CD14-positive monocyte (primary cell): ENCODE results near the gene ZFP1. TPM values are rescaled to one million over a fixed set of nuclear protein-coding genes. Genes with fewer than 3 reads are reported as not detected.

ENCODE experiments used
- DNase-seq, 3 donors: peaks; one replicate each; pipeline ENCODE4 v3.0.0-alpha.2; 2011 to 2022
- H2AFZ ChIP-seq: 2 replicates; pipeline ENCODE4 v1.6.0; 2012; ENCODE audit warnings: mild to moderate bottlenecking, low read depth, low read length, inconsistent platforms; ENCODE audit not compliant: insufficient read depth, poor library complexity, severe bottlenecking
- H3K27ac ChIP-seq, 2 donors: 1 replicate in 1 of 2; 2 replicates in 1 of 2; pipeline ENCODE4 v1.5.1; 2012 to 2013; ENCODE audit warnings: low read length in 2 of 2, control low read depth in 1 of 2, inconsistent platforms in 1 of 2, low read depth in 1 of 2, mild to moderate bottlenecking in 1 of 2
- H3K27me3 ChIP-seq, 2 donors: one replicate each; pipeline versions ENCODE4 v1.6.0 to v1.6.1; 2011 to 2013; ENCODE audit warnings: low read length in 2 of 2; ENCODE audit not compliant: control insufficient read depth in 2 of 2, insufficient read depth in 2 of 2
- H3K36me3 ChIP-seq, 2 donors: replicated peaks in 1 of 2; 1 replicate in 1 of 2; 2 replicates in 1 of 2; pipeline versions ENCODE4 v1.5.1 to v1.6.1; 2012 to 2013; ENCODE audit warnings: low read length in 2 of 2, control low read depth in 1 of 2, inconsistent platforms in 1 of 2, mild to moderate bottlenecking in 1 of 2; ENCODE audit not compliant: insufficient read depth in 2 of 2, control insufficient read depth in 1 of 2
- H3K4me1 ChIP-seq, 2 donors: 1 replicate in 1 of 2; 2 replicates in 1 of 2; pipeline versions ENCODE4 v1.5.1 to v1.6.1; 2012 to 2013; ENCODE audit warnings: low read length in 2 of 2, control low read depth in 1 of 2, inconsistent platforms in 1 of 2, mild to moderate bottlenecking in 1 of 2, moderate library complexity in 1 of 2; ENCODE audit not compliant: insufficient read depth in 2 of 2, control insufficient read depth in 1 of 2
- H3K4me2 ChIP-seq: replicated peaks from 2 replicates; pipeline ENCODE3; 2012; ENCODE audit warnings: low read length, moderate library complexity, mild to moderate bottlenecking; ENCODE audit not compliant: poor library complexity, severe bottlenecking; ENCODE audit errors: extremely low read depth
- H3K4me3 ChIP-seq, 3 experiments: fragments of 200-600 bp in 1 of 3; sonication (generic) in 1 of 3; replicated peaks in 1 of 3; 1 replicate in 2 of 3; 2 replicates in 1 of 3; pipeline ENCODE4 v1.5.1; 2011 to 2013; ENCODE audit warnings: low read length in 3 of 3, mild to moderate bottlenecking in 3 of 3, control low read depth in 2 of 3, low read depth in 2 of 3, inconsistent platforms in 1 of 3, moderate library complexity in 1 of 3
- H3K79me2 ChIP-seq: 2 replicates; pipeline ENCODE4 v1.6.0; 2012; ENCODE audit warnings: mild to moderate bottlenecking, control low read depth, inconsistent platforms, low read length, moderate library complexity; ENCODE audit not compliant: insufficient read depth
- H3K9ac ChIP-seq: 2 replicates; pipeline ENCODE4 v1.6.0; 2017; ENCODE audit warnings: low read length, mild to moderate bottlenecking; ENCODE audit not compliant: insufficient read depth, poor library complexity, severe bottlenecking
- H3K9me3 ChIP-seq, 2 donors: replicated peaks in 1 of 2; 1 replicate in 1 of 2; 2 replicates in 1 of 2; pipeline versions ENCODE4 v1.5.1 to v1.6.1; 2012 to 2013; ENCODE audit warnings: low read length in 2 of 2, control low read depth in 1 of 2; ENCODE audit not compliant: control insufficient read depth in 1 of 2, insufficient read depth in 1 of 2
- H4K20me1 ChIP-seq: 2 replicates; pipeline ENCODE4 v1.6.0; 2012; ENCODE audit warnings: mild to moderate bottlenecking, low read length, control low read depth, moderate library complexity; ENCODE audit not compliant: insufficient read depth
- H3K27ac Mint-ChIP-seq, 7 donors: one replicate each; pipeline ENCODE4 v1.8.0; 2020; ENCODE audit warnings: mild to moderate bottlenecking in 7 of 7, mixed read lengths in 7 of 7, moderate library complexity in 6 of 7, inconsistent platforms in 2 of 7
- H3K27me3 Mint-ChIP-seq, 3 donors: one replicate each; pipeline ENCODE4 v1.8.0; 2021 to 2022; ENCODE audit warnings: low read depth in 3 of 3, mild to moderate bottlenecking in 3 of 3, mixed read lengths in 3 of 3, moderate library complexity in 3 of 3, inconsistent platforms in 1 of 3
- H3K36me3 Mint-ChIP-seq, 2 donors: one replicate each; pipeline ENCODE4 v1.8.0; 2020; ENCODE audit warnings: mixed read lengths in 2 of 2, inconsistent platforms in 1 of 2, mild to moderate bottlenecking in 1 of 2
- H3K4me1 Mint-ChIP-seq: one replicate; pipeline ENCODE4 v1.8.0; 2020; ENCODE audit warnings: mild to moderate bottlenecking, mixed read lengths
- H3K4me3 Mint-ChIP-seq, 2 donors: one replicate each; pipeline ENCODE4 v1.8.0; 2020; ENCODE audit warnings: mild to moderate bottlenecking in 2 of 2, mixed read lengths in 2 of 2, moderate library complexity in 1 of 2
- H3K9me3 Mint-ChIP-seq, 7 donors: one replicate each; pipeline ENCODE4 v1.8.0; 2020 to 2022; ENCODE audit warnings: mixed read lengths in 7 of 7, mild to moderate bottlenecking in 6 of 7, moderate library complexity in 6 of 7, inconsistent platforms in 2 of 7
- CTCF ChIP-seq: fragments of 200-600 bp; IDR thresholded peaks from one replicate; pipeline ENCODE4 v1.8.0; 2022; ENCODE audit warnings: antibody characterized with exemption, mild to moderate bottlenecking
- WGBS: methylation state at CpG from one replicate; pipeline ENCODE4 v1.1.5; 2013; ENCODE audit warnings: missing lambda C conversion rate; ENCODE audit not compliant: insufficient coverage; 5-methylcytosine and 5-hydroxymethylcytosine counted together
- intact Hi-C, 2 donors: fragments of 100-400 bp; cut with micrococcal nuclease; formaldehyde crosslinking; loops; one replicate each; pipeline versions ENCODE4 v1.15.0 to v1.15.1; 2023
- polyA plus RNA-seq, 3 donors: library from polyadenylated mRNA; depleted of rRNA in 1 of 3; unstranded in 2 of 3; stranded (reverse) in 1 of 3; fragments of 300-500 nt in 2 of 3; fragments of >200 nt in 1 of 3; fragmentation: Illumina TruSeq in 2 of 3; gene quantifications; 1 replicate in 2 of 3; 2 replicates in 1 of 3; pipeline ENCODE4 v1.2.3, GENCODE V29; 2012 to 2021

The ZFP1 gene
- polyA plus RNA-seq, 3 donors: 1.8 to 4.0 (median 3.4) TPM

GRCh38 chr16:75103994-75104393 lies 44.3 kb upstream of the ZFP1 start:
- Histone ChIP-seq H3K4me2 (no peak overlapping the region), H3K27me3 (no peaks in the 10 kb centered on the region), H3K79me2 (peaks cover 4% of the 10 kb centered on the region), H3K4me3 (no peak overlapping the region), H3K27ac (peak overlapping the region; percentile 88 to 96), H3K9ac (no peak overlapping the region), H3K36me3 (no peaks in the 10 kb centered on the region), H4K20me1 (no peaks in the 10 kb centered on the region), H2AFZ (no peak overlapping the region), H3K9me3 (no peaks in the 10 kb centered on the region), H3K4me1 (peaks cover 69 to 71% of the 10 kb centered on the region in 2 donors)
- intact Hi-C loops: no loop called here
- H3K36me3 Mint-ChIP-seq: peaks cover 13 to 35% of the 10 kb centered on the region in 2 donors
- peaks cover 69% of the 10 kb centered on the region for H3K4me1 Mint-ChIP-seq
- no peaks in the 10 kb centered on the region for H3K9me3 Mint-ChIP-seq
- peaks cover 0 to 1% (median 1%) of the 10 kb centered on the region in 3 donors for H3K27me3 Mint-ChIP-seq
- H3K27ac Mint-ChIP-seq: peak overlapping the region in 4 of 7 donors; percentile 1 to 96 (median 92)
- TF ChIP-seq CTCF: no peak
- no peak overlapping the region for H3K4me3 Mint-ChIP-seq
- 100% methylated on average over 2 of the region's 5 CpGs for WGBS
- no peak for DNase-seq

DNA sequence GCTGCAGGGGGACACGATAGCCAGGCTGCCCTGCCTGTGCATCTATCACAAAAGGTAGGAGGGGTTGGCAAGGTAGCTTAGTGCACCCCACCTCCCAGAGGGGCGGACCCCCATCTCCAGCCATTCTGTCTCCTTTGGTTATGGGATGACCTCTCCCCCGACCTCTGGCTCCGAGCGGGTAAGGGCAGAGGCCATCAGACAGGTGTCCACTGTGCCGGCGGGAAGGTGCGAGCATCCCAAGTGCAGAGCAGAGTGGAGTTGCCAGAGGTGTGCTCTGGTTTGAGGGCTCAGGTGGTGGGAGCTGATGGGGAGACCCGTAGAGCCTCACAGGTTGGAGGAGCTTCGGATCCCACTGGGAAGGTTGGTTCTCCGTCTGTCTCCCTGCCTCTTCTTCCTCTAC lies 43.5 kb upstream of the ZFP1 start:
- H3K9me3 ChIP-seq: no peaks in the 10 kb centered on the region
- TF ChIP-seq CTCF: no peak
- Mint-ChIP-seq H3K27ac (peak overlapping the region; percentile 90 to 96 (median 93)), H3K27me3 (peaks cover 0 to 1% (median 1%) of the 10 kb centered on the region in 3 donors), H3K4me3 (peak overlapping the region in 1 of 2 donors; percentile 71), H3K36me3 (peaks cover 14 to 40% of the 10 kb centered on the region in 2 donors), H3K9me3 (no peaks in the 10 kb centered on the region), H3K4me1 (peaks cover 69% of the 10 kb centered on the region)
- peak overlapping the region; percentile 88 for H2AFZ ChIP-seq
- H3K4me2 ChIP-seq: peak overlapping the region; percentile 65
- no peaks in the 10 kb centered on the region for H3K27me3 ChIP-seq
- peak overlapping the region; percentile 88 to 96 for H3K27ac ChIP-seq
- intact Hi-C loops: no loop called here
- H3K9ac ChIP-seq: peak overlapping the region; percentile 70
- peak overlapping the region in 1 of 3 experiments; percentile 62 for H3K4me3 ChIP-seq
- WGBS: 90% methylated on average over 4 of the region's 11 CpGs
- no peaks in the 10 kb centered on the region for H4K20me1 ChIP-seq
- peaks cover 69 to 71% of the 10 kb centered on the region in 2 donors for H3K4me1 ChIP-seq
- DNase-seq: no peak
- H3K79me2 ChIP-seq: peaks cover 4% of the 10 kb centered on the region
- H3K36me3 ChIP-seq: no peaks in the 10 kb centered on the region
